Type B pancreatic cell (in vitro differentiated cells): ENCODE measurements around the gene PLD5. TPM values are rescaled to one million over a fixed set of nuclear protein-coding genes. Genes with fewer than 3 reads are reported as not detected.

Experiments
- DNase-seq: peaks from one replicate; pipeline ENCODE4 v3.0.0; 2021; ENCODE audit warnings: mixed read lengths; ENCODE audit not compliant: unreplicated experiment; ENCODE audit errors: extremely low spot score
- H3K27ac Mint-ChIP-seq: 2 replicates; pipeline ENCODE4 v1.8.0; 2021; ENCODE audit warnings: mild to moderate bottlenecking, mixed read lengths
- H3K27me3 Mint-ChIP-seq: 2 replicates; pipeline ENCODE4 v1.8.0; 2021; ENCODE audit warnings: mixed read lengths
- H3K36me3 Mint-ChIP-seq: 2 replicates; pipeline ENCODE4 v1.8.0; 2021; ENCODE audit warnings: mixed read lengths
- H3K4me1 Mint-ChIP-seq: one replicate; pipeline ENCODE4 v1.8.0; 2021; ENCODE audit warnings: mixed read lengths; ENCODE audit not compliant: unreplicated experiment
- H3K4me3 Mint-ChIP-seq: 2 replicates; pipeline ENCODE4 v1.8.0; 2021; ENCODE audit warnings: mild to moderate bottlenecking, mixed read lengths
- H3K9me3 Mint-ChIP-seq: 2 replicates; pipeline ENCODE4 v1.8.0; 2021; ENCODE audit warnings: mixed read lengths
- CTCF ChIP-seq: fragments of 200-600 bp; sonication (generic); conservative IDR thresholded peaks from 2 replicates; pipeline ENCODE4 v1.5.0; 2021; ENCODE audit warnings: antibody characterized with exemption, mild to moderate bottlenecking
- total RNA-seq: library from RNA; stranded (reverse); gene quantifications from 2 replicates; pipeline ENCODE4 v1.2.1, GENCODE V29; 2021; ENCODE audit warnings: low replicate concordance

PLD5 gene
- total RNA-seq, 1 donor from 2014 or later = 2.6 TPM

DNA sequence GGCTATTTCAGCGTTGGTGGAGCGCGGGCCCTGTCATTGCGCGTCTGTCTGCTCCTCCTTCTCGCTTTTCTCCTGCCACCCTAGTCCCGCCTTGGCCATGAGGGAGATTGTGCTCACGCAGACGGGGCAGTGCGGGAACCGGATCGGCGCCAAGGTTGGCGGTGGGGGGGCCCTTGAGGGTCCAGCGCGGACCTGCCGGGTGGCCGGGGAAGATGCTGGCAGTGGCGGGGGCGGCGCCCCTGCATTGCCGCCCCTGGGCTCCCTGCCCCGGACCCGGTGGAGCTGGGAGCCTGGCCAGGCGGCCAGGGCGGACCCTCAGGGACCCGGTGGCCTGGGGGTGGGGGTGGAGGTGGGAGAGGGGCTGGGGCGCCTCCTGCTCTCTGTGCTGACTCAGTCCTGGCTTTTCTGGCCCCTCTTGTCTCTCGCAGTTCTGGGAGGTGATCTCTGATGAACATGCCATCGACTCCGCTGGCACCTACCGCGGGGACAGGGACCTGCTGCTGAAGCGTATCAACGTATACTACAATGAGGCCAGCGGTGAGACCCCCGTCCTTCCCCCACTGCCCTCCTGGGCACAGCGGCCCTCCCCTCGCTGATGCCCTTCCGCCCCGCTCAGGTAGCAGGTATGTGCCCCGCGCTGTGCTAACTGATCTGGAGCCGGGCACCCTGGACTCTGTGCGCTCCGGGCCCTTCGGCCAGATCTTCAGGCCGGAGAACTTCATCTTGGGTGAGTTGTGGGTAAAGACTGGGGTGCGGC lies 467.3 kb downstream of the PLD5 start:
- Mint-ChIP-seq H3K4me3 (no peak overlapping the region), H3K9me3 (no peaks in the 10 kb centered on the region), H3K36me3 (no peaks in the 10 kb centered on the region), H3K4me1 (peaks cover 13% of the 10 kb centered on the region), H3K27ac (no peak overlapping the region), H3K27me3 (peaks cover 3% of the 10 kb centered on the region)
- TF ChIP-seq CTCF = no peak
- no peak for DNase-seq

DNA sequence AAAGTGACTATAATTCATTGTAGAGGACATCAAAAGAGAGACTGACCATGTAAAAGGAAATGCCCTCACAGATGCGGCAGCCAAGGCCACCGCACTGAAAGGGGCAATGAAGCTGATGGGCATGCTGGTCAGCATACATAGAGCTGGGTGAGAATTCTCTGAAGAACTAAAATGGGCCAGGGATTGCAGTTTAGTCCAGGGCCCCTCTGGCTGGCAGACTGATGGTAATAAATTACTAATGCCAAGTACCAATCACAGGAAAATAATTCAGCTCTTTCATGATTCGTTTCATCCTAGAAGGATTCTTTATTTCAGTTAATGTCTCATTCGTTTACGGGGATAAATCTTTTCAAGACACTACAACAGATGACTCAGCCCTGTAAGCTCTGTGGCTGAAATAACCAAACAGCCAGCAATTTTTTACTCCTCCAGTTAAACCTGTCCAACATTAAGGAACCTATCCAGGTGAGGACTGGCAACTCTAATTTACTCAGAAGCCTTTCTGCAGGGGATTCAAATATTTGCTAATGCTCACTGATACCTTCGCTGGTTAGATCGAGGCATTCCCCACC lies 468.7 kb downstream of the PLD5 start:
- no peak for TF ChIP-seq CTCF
- H3K36me3 Mint-ChIP-seq = no peaks in the 10 kb centered on the region
- peaks cover 3% of the 10 kb centered on the region for H3K27me3 Mint-ChIP-seq
- no peak overlapping the region for H3K4me3 Mint-ChIP-seq
- DNase-seq = no peak
- H3K9me3 Mint-ChIP-seq = no peaks in the 10 kb centered on the region
- H3K27ac Mint-ChIP-seq = peak overlapping the region; percentile 50
- peaks cover 13% of the 10 kb centered on the region for H3K4me1 Mint-ChIP-seq

GRCh38 chr1:242043165-242043564 lies 481.3 kb downstream of the PLD5 start:
- no peak overlapping the region for H3K27ac Mint-ChIP-seq
- H3K4me1 Mint-ChIP-seq = no peaks in the 10 kb centered on the region
- DNase-seq = no peak
- TF ChIP-seq CTCF = no peak
- H3K36me3 Mint-ChIP-seq = no peaks in the 10 kb centered on the region
- no peak overlapping the region for H3K4me3 Mint-ChIP-seq
- no peaks in the 10 kb centered on the region for H3K27me3 Mint-ChIP-seq
- peaks cover 5% of the 10 kb centered on the region for H3K9me3 Mint-ChIP-seq

- TF ChIP-seq CTCF = no peak
- Mint-ChIP-seq H3K9me3 (peaks cover 10% of the 10 kb centered on the region), H3K4me3 (no peak overlapping the region), H3K4me1 (no peaks in the 10 kb centered on the region), H3K36me3 (no peaks in the 10 kb centered on the region), H3K27ac (no peak overlapping the region), H3K27me3 (peaks cover 3% of the 10 kb centered on the region)
- no peak for DNase-seq
These were observed 490.1 kb downstream of the PLD5 start for GRCh38 chr1:242034392-242034791.

GRCh38 chr1:242033447-242033846 lies 491.1 kb downstream of the PLD5 start:
- no peak for TF ChIP-seq CTCF
- peaks cover 3% of the 10 kb centered on the region for H3K27me3 Mint-ChIP-seq
- H3K9me3 Mint-ChIP-seq = peaks cover 10% of the 10 kb centered on the region
- no peak overlapping the region for H3K27ac Mint-ChIP-seq
- H3K4me3 Mint-ChIP-seq = no peak overlapping the region
- no peaks in the 10 kb centered on the region for H3K36me3 Mint-ChIP-seq
- DNase-seq = no peak
- no peaks in the 10 kb centered on the region for H3K4me1 Mint-ChIP-seq
